ENCODE data around the gene CD8A. TPM values are rescaled to one million over a fixed set of nuclear protein-coding genes. Genes with fewer than 3 reads are reported as not detected.
A peak's percentile ranks its signal among the peaks of the same experiment; 100 is the strongest.

Gene CD8A
- total and polyA plus RNA-seq, 8 donors = 0.53 to 9.1 (median 1.0) TPM

GRCh38 chr2:86768189-86768949 is 22.3 kb downstream of the CD8A start:
- H3K36me3 ChIP-seq = peaks cover 0 to 76% of the 10 kb centered on the region in 2 donors
- no peak for DNase-seq
- H3K9me3 ChIP-seq = no peaks in the 10 kb centered on the region
- no peak overlapping the region for H3K4me3 ChIP-seq
- ATAC-seq = no peak
- intact Hi-C loops (cut with DNase I) = no loop called here
- H3K27ac ChIP-seq = no peak overlapping the region
- TF ChIP-seq, protein P1, sequence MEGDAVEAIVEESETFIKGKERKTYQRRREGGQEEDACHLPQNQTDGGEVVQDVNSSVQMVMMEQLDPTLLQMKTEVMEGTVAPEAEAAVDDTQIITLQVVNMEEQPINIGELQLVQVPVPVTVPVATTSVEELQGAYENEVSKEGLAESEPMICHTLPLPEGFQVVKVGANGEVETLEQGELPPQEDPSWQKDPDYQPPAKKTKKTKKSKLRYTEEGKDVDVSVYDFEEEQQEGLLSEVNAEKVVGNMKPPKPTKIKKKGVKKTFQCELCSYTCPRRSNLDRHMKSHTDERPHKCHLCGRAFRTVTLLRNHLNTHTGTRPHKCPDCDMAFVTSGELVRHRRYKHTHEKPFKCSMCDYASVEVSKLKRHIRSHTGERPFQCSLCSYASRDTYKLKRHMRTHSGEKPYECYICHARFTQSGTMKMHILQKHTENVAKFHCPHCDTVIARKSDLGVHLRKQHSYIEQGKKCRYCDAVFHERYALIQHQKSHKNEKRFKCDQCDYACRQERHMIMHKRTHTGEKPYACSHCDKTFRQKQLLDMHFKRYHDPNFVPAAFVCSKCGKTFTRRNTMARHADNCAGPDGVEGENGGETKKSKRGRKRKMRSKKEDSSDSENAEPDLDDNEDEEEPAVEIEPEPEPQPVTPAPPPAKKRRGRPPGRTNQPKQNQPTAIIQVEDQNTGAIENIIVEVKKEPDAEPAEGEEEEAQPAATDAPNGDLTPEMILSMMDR (IDR thresholded peaks at IDR 0.05) = no peak
- no peaks in the 10 kb centered on the region for H3K4me1 ChIP-seq
- no peaks in the 10 kb centered on the region for H3K27me3 ChIP-seq

DNA sequence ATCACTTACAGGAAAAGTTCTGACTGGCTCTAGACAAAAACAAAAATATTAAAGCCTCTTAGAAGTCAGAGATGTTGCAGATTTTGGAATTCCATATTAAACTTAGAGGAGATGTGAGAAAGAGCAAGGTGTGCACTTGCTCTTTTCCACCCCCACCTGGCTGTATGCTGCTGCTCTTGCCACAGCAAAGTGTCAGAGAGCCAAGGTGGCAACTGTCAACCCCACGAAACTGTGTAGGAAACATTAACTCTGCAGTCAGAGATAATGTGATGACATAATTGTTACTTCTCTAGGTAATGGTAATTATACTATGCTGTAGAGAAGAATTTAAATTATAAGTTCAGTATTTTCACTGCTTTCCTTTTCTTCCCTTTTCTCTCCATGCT is 25.4 kb downstream of the CD8A start:
- H3K4me3 ChIP-seq = no peak overlapping the region
- H3K27me3 ChIP-seq = no peaks in the 10 kb centered on the region
- DNase-seq = no peak
- peaks cover 0 to 46% of the 10 kb centered on the region in 2 donors for H3K36me3 ChIP-seq
- H3K4me1 ChIP-seq = no peaks in the 10 kb centered on the region
- H3K9me3 ChIP-seq = no peaks in the 10 kb centered on the region
- ATAC-seq = no peak
- intact Hi-C loops (cut with DNase I) = no loop called here
- H3K27ac ChIP-seq = no peak overlapping the region
- TF ChIP-seq, protein P1 (IDR thresholded peaks at IDR 0.05) = no peak

GRCh38 chr2:86764661-86765309 is 25.9 kb downstream of the CD8A start:
- Histone ChIP-seq H3K27me3 (no peaks in the 10 kb centered on the region), H3K4me3 (no peak overlapping the region), H3K9me3 (no peaks in the 10 kb centered on the region), H3K27ac (no peak overlapping the region), H3K4me1 (no peaks in the 10 kb centered on the region), H3K36me3 (peaks cover 0 to 41% of the 10 kb centered on the region in 2 donors)
- TF ChIP-seq, protein P1 (IDR thresholded peaks at IDR 0.05) = peak; percentile 46 to 70
- ATAC-seq (peak; percentile 72), DNase-seq (peak in 1 of 4 donors; percentile 36)
- intact Hi-C loops (cut with DNase I) = no loop called here

GRCh38 chr2:86760371-86760770 is 30.3 kb downstream of the CD8A start:
- TF ChIP-seq, protein P1 (IDR thresholded peaks at IDR 0.05) = no peak
- Histone ChIP-seq H3K36me3 (peaks cover 0 to 7% of the 10 kb centered on the region in 2 donors), H3K27me3 (no peaks in the 10 kb centered on the region), H3K27ac (no peak overlapping the region), H3K9me3 (no peaks in the 10 kb centered on the region), H3K4me1 (no peaks in the 10 kb centered on the region), H3K4me3 (no peak overlapping the region)
- no peak for ATAC-seq
- DNase-seq = no peak
- intact Hi-C loops (cut with DNase I) = no loop called here

DNA sequence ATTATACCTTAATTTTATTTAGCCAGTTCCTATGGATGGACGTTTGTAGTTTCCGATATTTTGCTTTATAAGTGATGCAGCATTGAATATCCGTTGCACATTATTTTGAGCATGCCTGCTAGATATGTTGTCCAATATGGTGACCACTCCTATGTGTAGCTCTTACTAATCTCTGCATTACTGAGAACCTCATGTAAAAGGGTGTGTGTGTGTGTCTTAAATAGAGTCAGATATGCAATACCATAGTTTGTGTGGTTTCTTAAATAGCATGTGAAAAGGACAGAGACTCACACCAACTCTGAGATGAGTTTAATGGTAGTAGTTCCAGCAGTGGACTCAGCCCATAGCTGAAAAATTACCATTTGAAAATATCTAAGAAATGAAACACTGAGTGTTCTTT is 32.3 kb downstream of the CD8A start:
- Histone ChIP-seq H3K36me3 (peaks cover 0 to 20% of the 10 kb centered on the region in 2 donors), H3K27ac (no peak overlapping the region), H3K4me1 (no peaks in the 10 kb centered on the region), H3K9me3 (no peaks in the 10 kb centered on the region), H3K4me3 (no peak overlapping the region), H3K27me3 (no peaks in the 10 kb centered on the region)
- DNase-seq (no peak), ATAC-seq (no peak)
- intact Hi-C loops (cut with DNase I) = no loop called here
- TF ChIP-seq, protein P1 (IDR thresholded peaks at IDR 0.05) = no peak
